HCT116 (cell line): Measurements from ENCODE around the gene TXLNB. TPM values are rescaled to one million over a fixed set of nuclear protein-coding genes. Genes with fewer than 3 reads are reported as not detected.

ENCODE experiments used
- ATAC-seq: fragments of 200-7000 bp; cut with Tn5 transposase; 2 replicates; pipeline ENCODE4 v1.9.1; 2020; ENCODE audit warnings: mild to moderate bottlenecking, moderate library complexity
- BruUV-seq: library from RNA; stranded (reverse); fragments of 400-500 nt; replicated peaks from 2 replicates; lab custom pipeline; 2021; lab: Mats Ljungman, UMichigan
- CTCF ChIA-PET: fragments of 300-600 bp; sonication (Branson Sonifier 250); formaldehyde crosslinking; loops from one replicate; lab custom pipeline; 2021; ENCODE audit warnings: antibody characterized with exemption; lab: Charles Lee
- POLR2A ChIA-PET: fragments of 300-600, 350-600 bp; sonication (Branson Sonifier 250); formaldehyde crosslinking; loops from one replicate; lab custom pipeline; 2021; ENCODE audit warnings: antibody characterized with exemption; lab: Charles Lee
- RAD21 ChIA-PET, 2 experiments: fragments of 300-600 bp; sonication (Branson Sonifier 250); formaldehyde crosslinking; loops; one replicate each; lab custom pipeline; 2023; ENCODE audit warnings: low total read pairs in 2 of 2; ENCODE audit not compliant: uncharacterized antibody in 2 of 2, unreplicated experiment in 2 of 2, low non-redundant PET in 1 of 2; lab: Charles Lee
- DNase-seq: peaks from one replicate; pipeline ENCODE4 v3.0.0-alpha.2; 2010; ENCODE audit warnings: low read depth, low spot score
- H2AFZ ChIP-seq: fragments of 200-600 bp; shearing (Covaris generic), sonication (generic); 2 replicates; pipeline ENCODE4 v1.6.1; 2017; ENCODE audit warnings: low read depth, mixed run types, mixed read lengths, antibody characterized with exemption, low read length; ENCODE audit not compliant: poor library complexity, severe bottlenecking
- H3K27ac ChIP-seq: 2 replicates; pipeline ENCODE4 v1.5.1; 2012; ENCODE audit warnings: low read depth, low read length
- H3K27me3 ChIP-seq: fragments of 200-600 bp; sonication (generic); 2 replicates; pipeline ENCODE4 v1.6.1; 2016; ENCODE audit warnings: mixed run types, low read length, mixed read lengths; ENCODE audit not compliant: insufficient read depth
- H3K36me3 ChIP-seq, 2 experiments: fragments of 200-500 bp in 1 of 2; fragments of 200-600 bp in 1 of 2; sonication (Bioruptor generic) in 1 of 2; sonication (generic) in 1 of 2; 2 replicates each; pipeline versions ENCODE4 v1.5.1 to v1.6.1; 2014 to 2016; ENCODE audit warnings: low read length in 2 of 2, inconsistent platforms in 1 of 2, mixed read lengths in 1 of 2, mixed run types in 1 of 2; ENCODE audit not compliant: insufficient read depth in 2 of 2, control insufficient read depth in 1 of 2
- H3K4me1 ChIP-seq, 2 experiments: fragments of 200-600 bp in 1 of 2; sonication (generic) in 1 of 2; 2 replicates each; pipeline versions ENCODE4 v1.5.1 to v1.6.1; 2012 to 2017; ENCODE audit warnings: low read length in 2 of 2, inconsistent platforms in 1 of 2, mild to moderate bottlenecking in 1 of 2, mixed read lengths in 1 of 2, mixed run types in 1 of 2, moderate library complexity in 1 of 2; ENCODE audit not compliant: insufficient read depth in 2 of 2, control insufficient read depth in 1 of 2
- H3K4me2 ChIP-seq: fragments of 200-600 bp; sonication (generic); 2 replicates; pipeline ENCODE4 v1.6.1; 2017; ENCODE audit warnings: mixed run types, low read length, mixed read lengths
- H3K4me3 ChIP-seq, 2 experiments: fragments of 200-600 bp in 1 of 2; sonication (generic) in 1 of 2; replicated peaks in 1 of 2; 2 replicates each; pipeline ENCODE4 v1.5.1; 2011 to 2016; ENCODE audit warnings: low read length in 2 of 2, control low read depth in 1 of 2, low read depth in 1 of 2, mild to moderate bottlenecking in 1 of 2, mixed read lengths in 1 of 2, mixed run types in 1 of 2
- H3K79me2 ChIP-seq: fragments of 200-600 bp; sonication (generic); 2 replicates; pipeline ENCODE4 v1.6.1; 2017; ENCODE audit warnings: mild to moderate bottlenecking, mixed run types, low read length, moderate library complexity, mixed read lengths; ENCODE audit not compliant: insufficient read depth
- H3K9ac ChIP-seq: fragments of 200-600 bp; sonication (generic); 2 replicates; pipeline ENCODE4 v1.6.1; 2016; ENCODE audit warnings: low read length, mixed read lengths
- H3K9me2 ChIP-seq: fragments of 200-600 bp; sonication (generic), shearing (Covaris generic); 2 replicates; pipeline ENCODE4 v1.6.1; 2017; ENCODE audit warnings: mixed run types, mild to moderate bottlenecking, moderate library complexity; ENCODE audit not compliant: insufficient read depth
- H3K9me3 ChIP-seq, 2 experiments: fragments of 200-500 bp in 1 of 2; fragments of 200-600 bp in 1 of 2; sonication (Bioruptor generic) in 1 of 2; sonication (generic) in 1 of 2; 2 replicates each; pipeline ENCODE4 v1.6.1; 2014 to 2017; ENCODE audit warnings: low read length in 2 of 2, mixed read lengths in 2 of 2, inconsistent platforms in 1 of 2, low read depth in 1 of 2, mild to moderate bottlenecking in 1 of 2, mixed run types in 1 of 2, moderate library complexity in 1 of 2; ENCODE audit not compliant: control insufficient read depth in 1 of 2, insufficient read depth in 1 of 2
- H4K20me1 ChIP-seq: fragments of 200-600 bp; sonication (generic), shearing (Covaris generic); 2 replicates; pipeline ENCODE4 v1.6.1; 2017; ENCODE audit warnings: mixed run types, mild to moderate bottlenecking, moderate library complexity; ENCODE audit not compliant: insufficient read depth
- CEBPB ChIP-seq: IDR thresholded peaks from 2 replicates; pipeline ENCODE4 v1.6.1; 2012; ENCODE audit warnings: low read depth
- EGR1 ChIP-seq: IDR thresholded peaks from 2 replicates; pipeline ENCODE4 v1.6.1; 2012; ENCODE audit warnings: low read depth
- ELF1 ChIP-seq: IDR thresholded peaks from 2 replicates; pipeline ENCODE4 v1.6.1; 2012; ENCODE audit warnings: low read depth, borderline replicate concordance
- EZH2phosphoT487 ChIP-seq: fragments of 200-600 bp; IDR thresholded peaks from 2 replicates; pipeline ENCODE4 v1.6.1; 2018; ENCODE audit warnings: antibody characterized with exemption, borderline replicate concordance
- FOSL1 ChIP-seq: IDR thresholded peaks from 2 replicates; pipeline ENCODE4 v1.6.1; 2012; ENCODE audit warnings: low read depth
- JUND ChIP-seq: IDR thresholded peaks from 2 replicates; pipeline ENCODE4 v1.6.1; 2012
- YY1 ChIP-seq: IDR thresholded peaks from 2 replicates; pipeline ENCODE4 v1.6.1; 2011; ENCODE audit warnings: low read length, low read depth, moderate library complexity, mild to moderate bottlenecking; ENCODE audit not compliant: insufficient replicate concordance; ENCODE audit errors: extremely low read depth
- ZFX ChIP-seq: fragments of 450-650 bp; IDR thresholded peaks from 2 replicates; pipeline ENCODE4 v1.6.1; 2017
- ZNF274 ChIP-seq: fragments of 200-500 bp; sonication (Bioruptor generic); IDR thresholded peaks from 2 replicates; pipeline ENCODE4 v1.6.1; 2014; ENCODE audit warnings: mild to moderate bottlenecking, low read depth, low read length, inconsistent platforms
- intact Hi-C: fragments of 100-400 bp; cut with micrococcal nuclease; formaldehyde crosslinking; loops from 2 replicates; pipeline ENCODE4 v1.10.0; 2022
- total RNA-seq: library from RNA; stranded (reverse); gene quantifications from one replicate; pipeline ENCODE4 v1.2.1, GENCODE V29; 2021; ENCODE audit not compliant: unreplicated experiment
- TF ChIP-seq, protein P1 (sequence below): IDR thresholded peaks from 2 replicates; pipeline ENCODE4 v1.6.1; 2011; ENCODE audit warnings: mild to moderate bottlenecking, low read length, moderate library complexity; ENCODE audit not compliant: insufficient replicate concordance; ENCODE audit errors: extremely low read depth
- TF ChIP-seq, protein P2 (sequence below): IDR thresholded peaks from 2 replicates; pipeline ENCODE4 v1.6.1; 2012

The TXLNB gene
- total RNA-seq, 1 experiment from 2014 or later = 0.05 TPM

GRCh38 chr6:139253656-139254055, 38.1 kb downstream of the TXLNB start (continued):
- TF ChIP-seq, protein P1, sequence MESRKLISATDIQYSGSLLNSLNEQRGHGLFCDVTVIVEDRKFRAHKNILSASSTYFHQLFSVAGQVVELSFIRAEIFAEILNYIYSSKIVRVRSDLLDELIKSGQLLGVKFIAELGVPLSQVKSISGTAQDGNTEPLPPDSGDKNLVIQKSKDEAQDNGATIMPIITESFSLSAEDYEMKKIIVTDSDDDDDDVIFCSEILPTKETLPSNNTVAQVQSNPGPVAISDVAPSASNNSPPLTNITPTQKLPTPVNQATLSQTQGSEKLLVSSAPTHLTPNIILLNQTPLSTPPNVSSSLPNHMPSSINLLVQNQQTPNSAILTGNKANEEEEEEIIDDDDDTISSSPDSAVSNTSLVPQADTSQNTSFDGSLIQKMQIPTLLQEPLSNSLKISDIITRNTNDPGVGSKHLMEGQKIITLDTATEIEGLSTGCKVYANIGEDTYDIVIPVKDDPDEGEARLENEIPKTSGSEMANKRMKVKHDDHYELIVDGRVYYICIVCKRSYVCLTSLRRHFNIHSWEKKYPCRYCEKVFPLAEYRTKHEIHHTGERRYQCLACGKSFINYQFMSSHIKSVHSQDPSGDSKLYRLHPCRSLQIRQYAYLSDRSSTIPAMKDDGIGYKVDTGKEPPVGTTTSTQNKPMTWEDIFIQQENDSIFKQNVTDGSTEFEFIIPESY = no peak
- TF ChIP-seq ZFX (no peak), ZNF274 (no peak), YY1 (no peak), EGR1 (no peak)
- TF ChIP-seq, protein P2, sequence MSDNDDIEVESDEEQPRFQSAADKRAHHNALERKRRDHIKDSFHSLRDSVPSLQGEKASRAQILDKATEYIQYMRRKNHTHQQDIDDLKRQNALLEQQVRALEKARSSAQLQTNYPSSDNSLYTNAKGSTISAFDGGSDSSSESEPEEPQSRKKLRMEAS = no peak

- TF ChIP-seq FOSL1 = no peak
- TF ChIP-seq JUND = no peak
- TF ChIP-seq CEBPB = no peak
- TF ChIP-seq ELF1 = no peak
- TF ChIP-seq EZH2phosphoT487 = no peak
- no peak overlapping the region for H2AFZ ChIP-seq
- H3K27ac ChIP-seq = no peak overlapping the region
- no peaks in the 10 kb centered on the region for H3K9me3 ChIP-seq
- no peak overlapping the region for H3K4me3 ChIP-seq
- H3K27me3 ChIP-seq = no peaks in the 10 kb centered on the region
- no peaks in the 10 kb centered on the region for H3K9me2 ChIP-seq
- H3K4me2 ChIP-seq = no peak overlapping the region
- ATAC-seq (no peak), DNase-seq (no peak)
- intact Hi-C loops = no loop called here
- BruUV-seq = no TSS peak
- ChIA-PET POLR2A (no interaction called here), CTCF (no interaction called here), RAD21 (no interaction called here)
- H4K20me1 ChIP-seq = no peaks in the 10 kb centered on the region
- no peaks in the 10 kb centered on the region for H3K79me2 ChIP-seq
- no peaks in the 10 kb centered on the region for H3K4me1 ChIP-seq
- H3K9ac ChIP-seq = no peak overlapping the region
- no peaks in the 10 kb centered on the region for H3K36me3 ChIP-seq
These were observed 40.0 kb downstream of the TXLNB start for GRCh38 chr6:139251691-139252390.
